ENCODE measurements around the gene TNFRSF1A. TPM values are rescaled to one million over a fixed set of nuclear protein-coding genes. Genes with fewer than 3 reads are reported as not detected.

Gene TNFRSF1A
- polyA plus RNA-seq, 1 donor from 2014 or later = 4.5 TPM

DNA sequence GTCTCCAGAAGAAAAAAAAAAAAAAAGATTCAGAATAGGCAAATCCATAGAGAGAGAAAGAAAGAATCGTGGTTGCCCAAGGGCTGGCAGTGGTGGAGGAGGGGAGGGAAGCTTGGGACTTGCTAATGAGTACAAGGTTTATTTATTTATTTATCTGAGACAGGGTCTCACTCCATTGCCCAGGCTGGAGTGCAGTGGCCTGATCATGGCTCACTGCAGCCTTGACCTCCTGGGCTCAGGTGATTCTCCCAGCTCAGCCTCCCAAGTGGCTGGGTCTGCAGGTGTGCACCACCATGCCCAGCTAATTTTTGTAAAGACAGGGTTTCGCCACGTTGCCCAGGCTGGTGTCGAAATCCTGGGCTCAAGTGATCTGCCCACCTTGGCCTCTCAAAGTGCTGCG, 9.7 kb upstream of the TNFRSF1A start:
- Histone ChIP-seq H4K20me1 (ENCODE audit: insufficient read depth) (no peaks in the 10 kb centered on the region), H3K9me2 (ENCODE audit: insufficient read depth, low read length) (no peaks in the 10 kb centered on the region), H3K27me3 (ENCODE audit: insufficient read depth, low read depth, low read length) (no peaks in the 10 kb centered on the region), H3K9ac (ENCODE audit: low read length) (no peak overlapping the region), H3K4me2 (ENCODE audit: low read length) (no peak overlapping the region), H3K4me3 (ENCODE audit: low read length) (no peak overlapping the region), H3K79me2 (replicated peaks; ENCODE audit: insufficient read depth, low read length) (no peaks in the 10 kb centered on the region), H3F3A (ENCODE audit: insufficient read depth, low read length, poor library complexity, severe bottlenecking) (no peaks in the 10 kb centered on the region), H3K36me3 (ENCODE audit: insufficient read depth, low read length) (no peaks in the 10 kb centered on the region), H2AFZ (ENCODE audit: low read depth, low read length) (no peak overlapping the region), H3K27ac (ENCODE audit: low read length) (no peak overlapping the region), H3K9me3 (ENCODE audit: low read length) (no peaks in the 10 kb centered on the region)
- TF ChIP-seq REST (IDR thresholded peaks at IDR 0.05; ENCODE audit: borderline replicate concordance) (no peak), TAF1 (IDR thresholded peaks at IDR 0.05; ENCODE audit: low read depth) (no peak), RAD21 (conservative IDR thresholded peaks at IDR 0.05) (no peak), CTCF (IDR thresholded peaks at IDR 0.05; ENCODE audit: poor library complexity, severe bottlenecking) (no peak), POLR2AphosphoS5 (IDR thresholded peaks at IDR 0.05) (no peak), SMC3 (conservative IDR thresholded peaks at IDR 0.05; ENCODE audit: poor library complexity) (no peak), EP300 (conservative IDR thresholded peaks at IDR 0.05; ENCODE audit: poor library complexity, severe bottlenecking) (no peak), EZH2 (IDR thresholded peaks at IDR 0.05; ENCODE audit: borderline replicate concordance, insufficient read depth, low read length, poor library complexity, severe bottlenecking) (no peak), MXI1 (conservative IDR thresholded peaks at IDR 0.05; ENCODE audit: poor library complexity, severe bottlenecking) (no peak)

- Histone ChIP-seq H3F3A (ENCODE audit: insufficient read depth, low read length, poor library complexity, severe bottlenecking) (no peaks in the 10 kb centered on the region), H3K36me3 (ENCODE audit: insufficient read depth, low read length) (no peaks in the 10 kb centered on the region), H3K9me2 (ENCODE audit: insufficient read depth, low read length) (no peaks in the 10 kb centered on the region), H3K4me3 (ENCODE audit: low read length) (no peak overlapping the region), H2AFZ (ENCODE audit: low read depth, low read length) (no peak overlapping the region), H3K27ac (ENCODE audit: low read length) (no peak overlapping the region), H3K9ac (ENCODE audit: low read length) (no peak overlapping the region), H3K4me2 (ENCODE audit: low read length) (no peak overlapping the region), H3K27me3 (ENCODE audit: insufficient read depth, low read depth, low read length) (no peaks in the 10 kb centered on the region), H3K79me2 (replicated peaks; ENCODE audit: insufficient read depth, low read length) (no peaks in the 10 kb centered on the region), H3K9me3 (ENCODE audit: low read length) (no peaks in the 10 kb centered on the region), H4K20me1 (ENCODE audit: insufficient read depth) (no peaks in the 10 kb centered on the region)
- TF ChIP-seq SMC3 (conservative IDR thresholded peaks at IDR 0.05; ENCODE audit: poor library complexity) (no peak), CTCF (IDR thresholded peaks at IDR 0.05; ENCODE audit: poor library complexity, severe bottlenecking) (no peak), EZH2 (IDR thresholded peaks at IDR 0.05; ENCODE audit: borderline replicate concordance, insufficient read depth, low read length, poor library complexity, severe bottlenecking) (no peak), MXI1 (conservative IDR thresholded peaks at IDR 0.05; ENCODE audit: poor library complexity, severe bottlenecking) (no peak), EP300 (conservative IDR thresholded peaks at IDR 0.05; ENCODE audit: poor library complexity, severe bottlenecking) (no peak), POLR2AphosphoS5 (IDR thresholded peaks at IDR 0.05) (no peak)
These were observed 5.8 kb upstream of the TNFRSF1A start for GRCh38 chr12:6347367-6348338.
